ENCODE measurements around the gene THSD7A. TPM values are rescaled to one million over a fixed set of nuclear protein-coding genes. Genes with fewer than 3 reads are reported as not detected.
A peak's percentile ranks its signal among the peaks of the same experiment; 100 is the strongest.

THSD7A gene
- polyA plus RNA-seq, 1 donor (not counting 4 experiments of a cell fraction or from before 2014, with no cell fraction given): not detected

GRCh38 chr7:11461946-11462345 is 370.1 kb downstream of the THSD7A start:
- DNase-seq (ENCODE audit: low read depth, low spot score): no peak
- H3K9me3 ChIP-seq (ENCODE audit: control insufficient read depth, low read depth, low read length): no peaks in the 10 kb centered on the region
- no peak overlapping the region for H3K9ac ChIP-seq (ENCODE audit: control insufficient read depth, extremely low read depth, insufficient read depth, low read length)
- H3K79me2 ChIP-seq (ENCODE audit: control insufficient read depth, insufficient read depth, low read length): no peaks in the 10 kb centered on the region
- TF ChIP-seq, protein P1, sequence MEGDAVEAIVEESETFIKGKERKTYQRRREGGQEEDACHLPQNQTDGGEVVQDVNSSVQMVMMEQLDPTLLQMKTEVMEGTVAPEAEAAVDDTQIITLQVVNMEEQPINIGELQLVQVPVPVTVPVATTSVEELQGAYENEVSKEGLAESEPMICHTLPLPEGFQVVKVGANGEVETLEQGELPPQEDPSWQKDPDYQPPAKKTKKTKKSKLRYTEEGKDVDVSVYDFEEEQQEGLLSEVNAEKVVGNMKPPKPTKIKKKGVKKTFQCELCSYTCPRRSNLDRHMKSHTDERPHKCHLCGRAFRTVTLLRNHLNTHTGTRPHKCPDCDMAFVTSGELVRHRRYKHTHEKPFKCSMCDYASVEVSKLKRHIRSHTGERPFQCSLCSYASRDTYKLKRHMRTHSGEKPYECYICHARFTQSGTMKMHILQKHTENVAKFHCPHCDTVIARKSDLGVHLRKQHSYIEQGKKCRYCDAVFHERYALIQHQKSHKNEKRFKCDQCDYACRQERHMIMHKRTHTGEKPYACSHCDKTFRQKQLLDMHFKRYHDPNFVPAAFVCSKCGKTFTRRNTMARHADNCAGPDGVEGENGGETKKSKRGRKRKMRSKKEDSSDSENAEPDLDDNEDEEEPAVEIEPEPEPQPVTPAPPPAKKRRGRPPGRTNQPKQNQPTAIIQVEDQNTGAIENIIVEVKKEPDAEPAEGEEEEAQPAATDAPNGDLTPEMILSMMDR (optimal IDR thresholded peaks at IDR 0.05 in 1 of 3, IDR thresholded peaks at IDR 0.05 in 1 of 3, conservative IDR thresholded peaks at IDR 0.05 in 1 of 3; ENCODE audit: extremely low read depth in 1 of 3, insufficient read depth in 2 of 3, low read length in 3 of 3): no peak
- TF ChIP-seq EZH2 (IDR thresholded peaks at IDR 0.05; ENCODE audit: low read length): no peak
- no peaks in the 10 kb centered on the region for H3K9me1 ChIP-seq (ENCODE audit: control insufficient read depth, extremely low read depth, insufficient read depth, low read length)
- dilution Hi-C loops (cut with MboI; ENCODE audit: extremely low pct_ligation_motif_present, low sequenced_read_pairs): no loop called here
- no peaks in the 10 kb centered on the region for H3K27me3 ChIP-seq (ENCODE audit: control insufficient read depth, extremely low read depth, insufficient read depth, low read length)
- no peaks in the 10 kb centered on the region for H4K20me1 ChIP-seq (ENCODE audit: control insufficient read depth, extremely low read depth, insufficient read depth, low read length)
- H2AFZ ChIP-seq (ENCODE audit: control insufficient read depth, low read length): no peak overlapping the region
- no peak overlapping the region for H3K27ac ChIP-seq (ENCODE audit: control insufficient read depth, insufficient read depth, low read length)
- H3K4me1 ChIP-seq (ENCODE audit: control insufficient read depth, extremely low read depth, insufficient read depth, low read length): peaks cover 10% of the 10 kb centered on the region
- H3K4me3 ChIP-seq (ENCODE audit: control insufficient read depth in 2 of 3, extremely low read depth in 1 of 3, insufficient read depth in 2 of 3, low read depth in 1 of 3, low read length in 3 of 3): no peak overlapping the region
- no peaks in the 10 kb centered on the region for H3K36me3 ChIP-seq (ENCODE audit: control insufficient read depth in 2 of 2, extremely low read depth in 1 of 2, insufficient read depth in 2 of 2, low read length in 2 of 2)
- H3K4me2 ChIP-seq (ENCODE audit: control insufficient read depth, extremely low read depth, insufficient read depth, low read depth, low read length): no peak overlapping the region
- no peak for FAIRE-seq

GRCh38 chr7:11458736-11459483 is 373.1 kb downstream of the THSD7A start:
- peaks cover 10% of the 10 kb centered on the region for H3K4me1 ChIP-seq (ENCODE audit: control insufficient read depth, extremely low read depth, insufficient read depth, low read length)
- no peaks in the 10 kb centered on the region for H3K27me3 ChIP-seq (ENCODE audit: control insufficient read depth, extremely low read depth, insufficient read depth, low read length)
- peak overlapping the region; percentile 31 for H2AFZ ChIP-seq (ENCODE audit: control insufficient read depth, low read length)
- DNase-seq (ENCODE audit: low read depth, low spot score) (peak; percentile 17), FAIRE-seq (peak; percentile 92)
- no peak overlapping the region for H3K4me3 ChIP-seq (ENCODE audit: control insufficient read depth in 2 of 3, extremely low read depth in 1 of 3, insufficient read depth in 2 of 3, low read depth in 1 of 3, low read length in 3 of 3)
- H3K79me2 ChIP-seq (ENCODE audit: control insufficient read depth, insufficient read depth, low read length): no peaks in the 10 kb centered on the region
- H3K9me1 ChIP-seq (ENCODE audit: control insufficient read depth, extremely low read depth, insufficient read depth, low read length): no peaks in the 10 kb centered on the region
- H3K4me2 ChIP-seq (ENCODE audit: control insufficient read depth, extremely low read depth, insufficient read depth, low read depth, low read length): peak overlapping the region; percentile 2
- H3K9ac ChIP-seq (ENCODE audit: control insufficient read depth, extremely low read depth, insufficient read depth, low read length): no peak overlapping the region
- no peaks in the 10 kb centered on the region for H3K36me3 ChIP-seq (ENCODE audit: control insufficient read depth in 2 of 2, extremely low read depth in 1 of 2, insufficient read depth in 2 of 2, low read length in 2 of 2)
- TF ChIP-seq, protein P1 (optimal IDR thresholded peaks at IDR 0.05 in 1 of 3, IDR thresholded peaks at IDR 0.05 in 1 of 3, conservative IDR thresholded peaks at IDR 0.05 in 1 of 3; ENCODE audit: extremely low read depth in 1 of 3, insufficient read depth in 2 of 3, low read length in 3 of 3): no peak
- TF ChIP-seq EZH2 (IDR thresholded peaks at IDR 0.05; ENCODE audit: low read length): no peak
- dilution Hi-C loops (cut with MboI; ENCODE audit: extremely low pct_ligation_motif_present, low sequenced_read_pairs): no loop called here
- no peaks in the 10 kb centered on the region for H4K20me1 ChIP-seq (ENCODE audit: control insufficient read depth, extremely low read depth, insufficient read depth, low read length)
- H3K27ac ChIP-seq (ENCODE audit: control insufficient read depth, insufficient read depth, low read length): peak overlapping the region; percentile 6
- H3K9me3 ChIP-seq (ENCODE audit: control insufficient read depth, low read depth, low read length): no peaks in the 10 kb centered on the region

Data from keratinocyte (primary cell).